NCI-H345 treated with DMSO at 0.1 percent for 48 hours (cell line): ENCODE results near the gene TUBB2B.
"Not testable (repeated sequence)": the region's sequence is repeated elsewhere in the genome, so short reads cannot be mapped to it uniquely, and the experiment has no call there.

ENCODE experiments used
- DNase-seq: peaks from one replicate; lab custom pipeline; 2025; ENCODE audit not compliant: unreplicated experiment; lab: John Stamatoyannopoulos, UW

Gene TUBB2B

DNA sequence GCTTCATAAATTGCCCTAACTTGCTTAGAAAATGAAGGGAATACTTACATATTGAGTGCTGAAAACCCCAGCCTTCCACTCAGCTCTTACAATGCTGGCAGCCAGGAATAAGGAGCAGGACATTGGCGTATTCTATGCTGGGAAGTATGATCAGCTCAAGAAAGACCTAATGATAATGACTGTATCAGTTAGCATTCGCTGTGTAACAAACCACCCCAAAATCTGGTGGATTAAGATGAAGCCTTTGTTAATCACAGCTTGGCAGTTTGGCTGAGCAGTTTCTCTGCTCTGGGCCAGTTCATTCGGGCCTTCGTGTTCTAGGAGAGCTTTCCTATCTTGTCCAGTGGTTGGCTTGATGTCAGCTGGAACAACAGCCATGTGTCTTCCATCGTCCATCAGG is 36.7 kb downstream of the TUBB2B start:
- DNase-seq, result no peak

DNA sequence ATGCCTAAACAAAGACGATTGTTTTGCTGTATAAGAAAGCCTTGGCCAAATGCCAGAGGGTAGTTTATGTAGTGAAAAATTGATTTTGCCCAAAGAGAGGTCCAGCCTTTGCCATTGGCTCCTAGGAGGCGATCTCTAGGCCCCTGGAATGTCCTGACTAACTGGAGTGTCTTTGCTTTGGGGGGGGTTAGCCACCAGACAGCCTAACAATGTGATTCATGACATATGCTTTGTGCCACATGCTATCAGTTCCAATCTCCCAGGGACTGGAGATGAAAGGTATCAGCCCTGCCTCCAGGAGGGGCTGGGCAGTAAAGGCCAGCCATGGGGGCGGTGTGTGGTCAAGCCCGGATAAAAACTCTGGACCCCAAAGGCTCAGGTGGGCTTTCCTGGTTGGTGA is 37.4 kb downstream of the TUBB2B start:
- DNase-seq, result no peak

DNA sequence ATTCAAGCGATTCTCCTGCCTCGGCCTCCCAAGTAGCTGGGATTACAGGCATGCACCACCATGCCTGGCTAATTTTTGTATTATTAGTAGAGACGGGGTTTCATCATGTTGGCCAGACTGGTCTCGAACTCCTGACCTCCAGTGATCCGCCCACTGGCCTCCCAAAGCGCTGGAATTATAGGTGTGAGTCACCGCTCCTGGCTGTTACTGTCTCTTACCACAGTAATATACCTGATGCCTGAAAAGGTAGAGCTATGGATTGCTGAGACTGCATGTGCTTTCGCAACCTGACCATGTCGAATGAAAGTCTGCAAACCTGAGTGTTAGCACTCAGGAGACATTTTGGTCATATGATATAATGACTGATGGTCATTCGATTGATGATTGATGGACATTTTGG is 38.3 kb downstream of the TUBB2B start:
- not testable (repeated sequence) for DNase-seq

DNA sequence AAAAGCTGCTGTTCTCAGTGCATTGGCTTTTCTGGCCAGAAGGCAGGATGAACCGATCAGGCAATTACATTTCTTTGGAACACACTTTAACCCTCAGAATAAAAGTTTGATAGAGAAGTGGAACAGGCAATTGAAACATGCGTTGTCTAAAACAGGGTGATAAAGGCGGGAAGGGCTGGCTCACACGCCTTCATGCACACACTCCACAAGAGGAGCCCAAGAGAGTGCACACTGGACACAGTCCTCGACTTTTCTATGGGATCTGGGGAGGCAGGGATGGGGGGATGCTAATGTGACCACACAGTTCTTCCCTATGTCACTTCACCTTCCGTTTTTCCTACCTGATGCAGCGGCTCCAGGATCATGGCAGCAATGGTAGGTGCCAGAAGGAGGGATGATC is 39.2 kb downstream of the TUBB2B start:
- DNase-seq, result no peak

DNA sequence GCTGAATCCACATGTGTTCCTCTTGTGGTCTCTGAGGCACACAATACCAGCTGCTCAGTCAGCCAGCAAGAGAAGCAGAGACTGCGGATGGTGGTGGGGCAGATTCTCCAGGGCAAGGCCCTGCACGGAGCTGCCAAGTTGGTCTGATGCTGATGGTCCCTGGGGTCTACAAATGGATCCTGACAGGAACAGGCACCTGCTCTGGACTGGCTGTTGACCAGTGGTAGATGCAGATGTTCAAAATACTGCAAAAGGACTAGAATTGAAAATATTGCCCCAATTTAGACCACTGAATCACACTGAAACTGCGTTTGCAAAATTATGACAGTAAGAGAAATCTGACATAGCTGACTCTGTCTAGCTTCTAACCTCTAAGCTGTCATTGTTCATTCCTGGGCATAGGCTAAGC is 40.5 kb downstream of the TUBB2B start:
- no peak for DNase-seq

DNA sequence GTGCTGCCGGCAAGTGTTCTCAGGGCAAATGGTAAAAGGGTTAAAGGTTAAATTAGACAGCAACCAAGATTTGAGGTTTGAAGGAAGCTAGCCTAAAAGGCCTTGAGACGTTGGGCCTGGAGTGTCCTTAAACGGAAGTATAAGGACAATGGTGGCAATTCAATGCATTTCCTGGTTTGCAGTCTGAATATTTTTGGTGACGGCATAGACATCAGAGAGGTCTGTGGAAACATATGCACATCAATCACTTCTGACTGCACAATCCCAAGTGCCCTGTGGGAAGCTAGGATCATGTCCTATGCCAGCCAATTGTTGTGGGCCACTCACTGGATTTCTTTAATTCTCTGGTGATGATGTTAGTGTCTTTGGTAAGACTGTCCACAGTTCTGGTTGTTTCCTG is 44.4 kb downstream of the TUBB2B start:
- no peak for DNase-seq

DNA sequence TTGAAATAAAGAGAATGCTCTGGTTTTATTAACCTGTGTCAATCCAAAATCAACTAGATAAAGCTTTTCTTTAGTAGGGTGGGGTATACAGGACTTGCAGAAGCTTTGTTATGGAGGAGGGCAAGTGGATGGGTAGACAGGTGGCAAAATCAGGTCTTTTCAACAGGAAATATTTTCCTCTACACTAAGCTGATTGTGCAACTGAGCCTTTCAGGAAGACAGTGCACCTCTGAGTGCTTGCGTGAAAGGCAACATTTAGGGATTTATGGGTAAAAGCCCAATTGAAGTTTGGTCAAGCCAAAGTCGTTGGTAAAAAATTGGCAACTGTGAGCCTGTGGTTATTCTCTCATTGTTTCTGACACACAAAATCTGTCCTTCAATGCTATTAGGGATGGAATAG is 46.3 kb downstream of the TUBB2B start:
- DNase-seq, result no peak

DNA sequence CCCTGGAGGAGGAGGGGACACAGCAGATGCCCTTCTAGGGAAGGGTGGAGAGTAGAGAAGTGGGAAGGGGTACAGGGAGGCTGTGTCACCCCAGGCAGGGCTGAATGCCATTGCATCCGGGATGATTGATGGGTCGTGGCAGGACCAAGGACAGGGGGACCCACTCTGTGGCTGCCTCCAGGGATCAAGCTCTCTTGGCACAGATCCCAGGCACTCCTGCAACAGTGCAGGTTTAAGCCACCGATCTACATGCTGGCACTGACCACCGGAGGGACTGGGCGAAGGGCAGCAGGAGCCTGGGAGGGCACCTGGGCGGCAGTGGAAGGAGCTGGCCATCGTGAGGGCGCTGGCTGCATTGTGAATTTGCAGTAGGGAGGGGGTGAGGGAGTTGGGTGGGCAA is 47.5 kb downstream of the TUBB2B start:
- not testable (repeated sequence) for DNase-seq

DNA sequence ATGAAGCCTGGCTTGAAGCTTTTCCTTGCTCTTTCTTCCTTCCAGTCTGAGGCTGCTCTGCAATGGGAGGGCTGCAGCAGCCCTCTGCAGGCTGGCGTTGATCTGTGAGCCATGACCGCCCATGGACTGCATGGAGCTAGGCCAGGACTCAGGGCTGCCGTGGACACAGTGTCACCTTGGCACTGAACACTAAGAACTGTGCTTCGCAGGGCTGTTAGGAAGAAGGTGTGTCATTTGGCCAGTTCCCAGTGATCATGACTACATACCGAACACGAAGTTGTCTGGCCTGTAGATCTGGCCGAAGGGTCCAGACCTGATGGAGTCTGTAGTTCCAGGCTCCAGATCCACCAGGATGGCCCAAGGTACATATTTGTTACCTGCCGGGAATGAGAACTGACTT is 48.8 kb downstream of the TUBB2B start:
- DNase-seq, result not testable (repeated sequence)

DNA sequence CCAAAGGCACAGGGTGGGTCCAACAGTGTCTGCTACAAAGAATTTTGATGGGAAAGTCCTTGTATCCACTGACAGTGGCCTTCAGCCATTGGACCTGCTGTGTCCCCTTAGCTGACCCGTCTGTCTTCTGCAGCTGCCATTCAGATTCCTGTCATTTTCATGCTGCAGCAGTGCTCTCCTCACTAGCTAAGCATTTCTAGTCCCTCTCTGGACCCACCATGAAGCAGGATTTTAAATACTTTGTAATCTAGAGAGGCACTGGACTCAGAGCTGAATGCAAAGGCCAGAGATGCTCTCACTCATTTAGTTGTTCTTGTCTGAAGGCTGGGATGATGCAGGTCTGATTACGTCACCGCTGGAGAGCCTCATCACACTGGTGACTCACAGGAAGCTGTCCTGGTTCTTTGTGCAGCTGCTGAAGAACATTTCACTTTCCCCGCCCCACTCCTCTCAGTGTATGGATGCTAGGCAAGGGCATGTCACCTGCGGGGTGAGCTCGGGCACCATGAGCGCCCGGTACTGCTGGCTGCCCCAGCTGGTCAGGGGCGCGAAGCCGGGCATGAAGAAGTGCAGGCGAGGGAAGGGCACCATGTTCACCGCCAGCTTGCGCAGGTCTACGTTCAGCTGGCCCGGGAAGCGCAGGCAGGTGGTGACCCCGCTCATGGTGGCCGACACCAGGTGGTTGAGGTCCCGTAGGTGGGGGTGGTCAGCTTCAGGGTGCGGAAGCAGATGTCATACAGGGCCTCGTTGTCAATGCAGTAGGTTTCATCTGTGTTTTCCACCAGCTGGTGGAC is 50.7 kb downstream of the TUBB2B start:
- DNase-seq, result no peak

DNA sequence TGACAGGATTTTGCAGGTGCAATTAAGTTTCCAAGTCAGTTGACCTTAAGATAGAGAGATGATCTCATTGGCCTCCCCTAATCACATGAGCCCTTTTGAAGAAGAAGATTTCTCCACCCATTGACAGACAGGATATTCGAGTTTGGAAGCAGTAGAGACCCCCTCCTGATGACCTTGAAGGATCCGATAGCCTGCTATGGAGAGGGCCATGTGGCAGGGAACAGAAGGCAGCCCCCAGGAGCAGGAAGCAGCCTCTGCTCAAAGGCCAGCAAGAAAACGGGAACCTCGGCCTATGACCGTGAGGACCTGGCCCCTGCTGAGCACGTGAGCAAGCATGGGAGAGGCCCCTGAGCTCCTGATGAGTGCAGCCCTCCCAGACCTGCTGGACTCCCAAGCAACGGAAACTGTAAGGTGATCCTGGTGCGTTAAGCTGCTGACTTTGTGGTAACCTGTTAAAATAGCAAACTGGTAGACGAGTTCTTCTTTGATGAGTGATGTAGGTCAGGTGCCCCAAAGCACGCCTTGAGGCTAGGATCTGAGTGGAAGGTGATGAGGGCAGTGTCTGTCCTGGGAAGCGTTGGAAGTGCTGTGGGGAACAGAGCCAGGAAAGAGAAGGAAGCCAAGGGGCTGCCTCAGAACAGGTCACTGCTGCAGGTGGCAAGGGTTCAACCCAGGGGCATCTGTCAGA is 51.6 kb downstream of the TUBB2B start:
- no peak for DNase-seq
